GM19455 (cell line): Measurements from ENCODE around the gene SHOC1.
"Not testable (repeated sequence)": the region's sequence is repeated elsewhere in the genome, so short reads cannot be mapped to it uniquely, and the experiment has no call there.

Source experiments
- ATAC-seq: cut with Tn5 transposase; IDR thresholded peaks from one replicate; pipeline ENCODE4 v1.9.1; 2021; ENCODE audit not compliant: unreplicated experiment

Gene SHOC1

DNA sequence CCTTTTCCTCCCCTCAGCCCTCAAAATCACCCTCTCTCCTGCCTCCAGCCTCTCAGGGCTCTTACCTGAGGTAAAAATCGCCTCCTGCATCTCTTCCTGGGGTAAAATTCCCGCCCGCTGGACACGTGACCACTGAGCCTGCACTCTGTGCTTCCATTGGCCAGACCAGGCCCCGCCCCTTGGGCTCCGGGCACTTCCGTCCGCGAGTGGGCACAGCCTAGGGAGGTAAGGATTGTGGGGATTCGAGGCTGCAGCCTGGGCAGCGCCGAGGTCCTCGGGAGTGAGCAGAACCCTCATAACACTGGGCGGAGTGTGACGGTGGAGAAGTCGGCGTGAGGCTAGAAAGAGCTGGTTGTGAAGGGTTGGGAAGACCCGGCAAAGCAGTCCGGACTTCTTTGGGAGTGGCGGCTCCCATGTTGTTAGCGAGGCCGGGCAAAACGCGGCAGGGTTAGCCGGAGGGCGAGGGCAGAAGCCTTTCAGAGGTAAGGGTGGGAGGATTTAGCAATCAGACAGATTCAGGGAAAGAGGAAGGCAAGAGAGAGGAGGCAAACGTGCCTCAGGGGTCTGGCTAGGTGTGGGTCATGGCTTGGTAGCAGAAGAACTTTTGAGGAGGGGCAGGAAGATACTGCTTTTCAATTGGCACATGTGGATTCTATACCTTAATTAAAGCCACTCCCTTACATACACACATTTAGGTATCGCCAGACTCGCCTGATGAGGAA lies at the start of gene SHOC1:
Gene SHOC1, minus strand, starts transcription at position 103 of the 722 bp plus-strand sequence. CDS start 3,519 bp downstream, outside the sequence.
- no peak for ATAC-seq

- no peak for ATAC-seq
Observed at GRCh38 chr9:111843971-111844370, 49.2 kb upstream of the SHOC1 start.

DNA sequence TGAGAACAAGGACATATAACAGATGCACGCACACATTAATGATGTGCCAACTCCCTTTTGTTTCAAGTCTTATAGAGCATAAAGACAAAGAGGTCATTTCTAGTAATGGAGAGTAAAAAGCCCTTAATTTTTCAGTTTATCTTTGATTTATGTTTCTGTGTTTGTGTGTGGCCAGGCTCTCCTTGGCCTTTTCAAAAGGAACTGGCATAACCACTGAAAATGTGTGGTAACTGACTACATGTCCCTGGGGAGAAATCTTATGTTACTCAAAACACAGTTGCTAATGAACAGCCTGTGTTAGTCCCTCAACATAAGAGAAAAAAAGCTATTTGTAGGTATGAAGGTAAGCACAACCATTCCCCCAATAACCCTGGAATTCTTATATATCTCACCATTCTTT lies 47.6 kb upstream of the SHOC1 start:
- ATAC-seq: no peak

DNA sequence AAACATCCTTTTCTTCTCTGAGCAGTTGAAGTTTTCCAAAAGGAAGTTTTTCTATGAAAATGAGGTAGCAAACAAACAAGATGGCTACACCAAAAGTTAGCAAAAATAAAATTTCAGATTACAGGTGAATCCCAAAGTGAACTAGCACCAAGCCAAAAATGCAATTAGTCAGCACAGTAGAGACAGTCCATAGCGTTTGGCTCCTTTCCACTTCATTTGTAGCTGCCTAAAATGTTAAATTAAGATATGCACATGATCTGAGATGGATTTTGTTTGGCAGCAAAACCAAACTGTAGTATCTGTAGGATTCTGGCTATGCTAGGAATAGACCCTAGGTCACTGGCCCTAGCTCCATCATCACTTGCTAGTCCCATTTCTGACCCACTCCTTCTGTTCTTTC lies 45.7 kb upstream of the SHOC1 start:
- ATAC-seq: no peak

GRCh38 chr9:111839987-111840386 lies 45.2 kb upstream of the SHOC1 start:
- ATAC-seq: no peak

GRCh38 chr9:111839387-111839786 lies 44.6 kb upstream of the SHOC1 start:
- ATAC-seq: no peak

DNA sequence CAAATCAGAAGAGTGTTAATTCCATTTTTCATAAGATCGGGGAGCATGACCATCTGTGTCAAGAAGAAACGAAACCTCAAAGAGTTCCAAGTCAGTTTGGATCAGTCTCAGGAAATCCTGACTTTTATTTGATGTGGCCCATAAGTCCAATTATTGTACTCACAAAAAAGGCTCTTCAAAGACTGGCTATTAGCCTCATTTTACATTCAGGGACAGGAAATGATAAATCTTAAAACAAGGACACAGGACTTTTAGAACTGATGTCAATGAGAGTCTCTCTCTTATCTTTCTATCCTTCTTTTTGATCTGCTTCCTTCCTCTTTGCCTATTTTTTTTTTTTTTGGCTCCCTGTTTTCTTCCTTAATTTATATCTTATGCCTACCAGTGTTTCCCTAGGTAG lies 43.7 kb upstream of the SHOC1 start:
- ATAC-seq: no peak

DNA sequence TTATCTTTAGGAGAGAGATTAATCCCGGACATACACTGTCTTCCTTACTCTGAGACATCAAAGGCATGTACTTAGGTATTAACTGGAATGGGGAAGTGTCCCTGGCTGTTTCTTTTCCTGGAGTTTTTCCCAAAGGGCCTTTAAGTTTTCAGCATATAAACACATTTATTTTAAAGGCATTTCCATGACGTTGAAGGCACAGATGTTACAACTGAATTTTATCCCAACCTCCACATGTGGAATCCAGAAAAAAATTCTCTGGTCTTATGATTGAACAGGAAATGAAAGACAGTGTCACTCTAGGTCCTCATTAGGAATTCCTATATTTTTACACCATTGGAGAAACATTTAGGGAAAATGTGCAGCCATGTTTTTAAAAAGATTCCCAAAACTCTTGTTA lies 41.6 kb upstream of the SHOC1 start:
- ATAC-seq: no peak

- ATAC-seq: no peak
Observed at GRCh38 chr9:111833941-111834340, 39.2 kb upstream of the SHOC1 start.

GRCh38 chr9:111832449-111832848 lies 37.7 kb upstream of the SHOC1 start:
- ATAC-seq: no peak

- no peak for ATAC-seq
Observed at GRCh38 chr9:111831371-111832108, 36.8 kb upstream of the SHOC1 start.

- no peak for ATAC-seq
Observed at GRCh38 chr9:111828193-111828592, 33.5 kb upstream of the SHOC1 start.

GRCh38 chr9:111825468-111826145 lies 30.9 kb upstream of the SHOC1 start:
- no peak for ATAC-seq

DNA sequence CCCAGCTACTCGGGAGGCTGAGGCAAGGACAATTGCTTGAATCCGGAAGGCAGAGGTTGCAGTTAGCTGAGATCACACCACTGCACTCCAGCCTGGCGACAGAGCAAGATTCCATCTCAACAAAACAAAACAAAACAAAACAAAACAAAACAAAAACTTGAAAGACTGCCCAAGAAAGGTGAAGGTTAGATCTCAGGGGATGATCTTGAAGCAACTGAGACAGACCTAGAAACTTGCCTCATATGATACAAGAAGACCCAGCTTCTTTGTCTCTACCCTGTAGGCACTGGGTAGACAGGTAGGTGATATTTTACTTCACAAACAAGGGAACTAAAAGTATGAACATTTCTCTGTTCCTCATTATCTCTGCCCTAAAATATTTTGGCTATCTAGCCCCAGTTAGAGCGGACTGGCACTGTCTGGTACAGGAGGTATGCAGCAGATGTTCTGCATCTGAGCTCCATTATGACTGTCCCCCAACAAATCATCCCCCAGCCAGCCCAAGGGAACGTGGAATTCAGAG lies 26.3 kb upstream of the SHOC1 start:
- ATAC-seq: no peak

GRCh38 chr9:111819360-111819759 lies 24.6 kb upstream of the SHOC1 start:
- ATAC-seq: no peak

GRCh38 chr9:111815285-111816070 lies 20.7 kb upstream of the SHOC1 start:
- ATAC-seq: no peak

DNA sequence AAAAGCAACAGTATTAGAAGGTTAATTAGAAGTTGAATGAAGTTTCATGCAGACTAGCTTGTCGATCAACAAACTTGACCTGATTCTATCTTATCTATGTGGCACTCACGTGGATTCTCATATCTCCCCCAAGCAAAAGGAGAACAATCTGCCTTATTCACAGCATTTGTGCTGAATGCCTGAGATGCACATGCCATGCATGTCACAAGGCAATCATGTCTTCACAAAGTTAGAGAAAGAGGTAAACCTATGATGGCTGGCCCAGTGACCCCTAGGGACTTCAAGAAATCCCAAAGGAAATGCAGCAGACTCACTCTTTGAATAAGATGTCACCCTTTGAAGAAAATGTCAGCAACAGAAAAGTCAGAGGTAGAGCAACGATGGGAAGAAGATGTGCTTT lies 17.6 kb upstream of the SHOC1 start:
- no peak for ATAC-seq

DNA sequence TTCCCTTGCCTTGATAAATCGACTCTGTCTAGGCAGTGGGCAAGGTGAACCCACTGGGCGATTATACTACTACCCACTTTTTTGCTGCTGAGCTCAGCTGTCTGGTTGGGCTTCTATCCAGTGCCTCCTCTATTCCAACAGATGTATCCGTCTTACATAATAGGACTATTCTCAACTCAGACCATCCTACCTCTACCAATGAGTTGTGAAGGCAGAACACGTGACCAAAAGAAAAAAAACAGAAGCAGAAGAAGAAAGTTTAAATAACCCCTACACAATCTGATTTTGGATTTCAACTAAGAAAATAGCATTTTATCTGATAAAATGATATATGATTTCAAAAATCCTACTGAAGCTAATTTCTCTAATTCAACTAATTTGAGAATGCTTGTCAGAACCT lies 16.2 kb upstream of the SHOC1 start:
- no peak for ATAC-seq

- not testable (repeated sequence) for ATAC-seq
Observed at GRCh38 chr9:111810415-111810814, 15.7 kb upstream of the SHOC1 start.

- ATAC-seq: no peak
Observed at GRCh38 chr9:111807197-111807596, 12.5 kb upstream of the SHOC1 start.

GRCh38 chr9:111806259-111806658 lies 11.5 kb upstream of the SHOC1 start:
- no peak for ATAC-seq
